ENCODE measurements around the gene AFDN. TPM values are rescaled to one million over a fixed set of nuclear protein-coding genes. Genes with fewer than 3 reads are reported as not detected.

Gene AFDN
- total RNA-seq, 3 donors from 2014 or later (not counting 1 experiment from before 2014, with no cell fraction given): 6.3 to 9.3 (median 7.9) TPM

GRCh38 chr6:167856999-167857660, 30.4 kb downstream of the AFDN start:
- ATAC-seq (no peak), DNase-seq (no peak)
- Mint-ChIP-seq H3K27ac (no peak overlapping the region), H3K4me3 (no peak overlapping the region), H3K9me3 (peaks cover 2 to 3% of the 10 kb centered on the region in 2 donors), H3K27me3 (ENCODE audit: low read depth in 2 of 2) (peaks cover 15 to 59% of the 10 kb centered on the region in 2 donors), H3K36me3 (no peaks in the 10 kb centered on the region), H3K4me1 (no peaks in the 10 kb centered on the region)
- WGBS (ENCODE audit: insufficient coverage): 87% methylated on average over 5 of the region's 5 CpGs
- Histone ChIP-seq H3K9me3 (ENCODE audit: control insufficient read depth, insufficient read depth, low read length) (no peaks in the 10 kb centered on the region), H3K4me1 (ENCODE audit: control insufficient read depth, insufficient read depth, low read length) (no peaks in the 10 kb centered on the region), H3K4me3 (ENCODE audit: low read length) (no peak overlapping the region), H3K36me3 (ENCODE audit: control insufficient read depth, insufficient read depth, low read length) (no peaks in the 10 kb centered on the region), H3K27ac (ENCODE audit: low read length) (no peak overlapping the region), H3K27me3 (ENCODE audit: control insufficient read depth, insufficient read depth, low read length) (peaks cover 3% of the 10 kb centered on the region)
- intact Hi-C loops (cut with micrococcal nuclease): no loop called here
- TF ChIP-seq, protein P1, sequence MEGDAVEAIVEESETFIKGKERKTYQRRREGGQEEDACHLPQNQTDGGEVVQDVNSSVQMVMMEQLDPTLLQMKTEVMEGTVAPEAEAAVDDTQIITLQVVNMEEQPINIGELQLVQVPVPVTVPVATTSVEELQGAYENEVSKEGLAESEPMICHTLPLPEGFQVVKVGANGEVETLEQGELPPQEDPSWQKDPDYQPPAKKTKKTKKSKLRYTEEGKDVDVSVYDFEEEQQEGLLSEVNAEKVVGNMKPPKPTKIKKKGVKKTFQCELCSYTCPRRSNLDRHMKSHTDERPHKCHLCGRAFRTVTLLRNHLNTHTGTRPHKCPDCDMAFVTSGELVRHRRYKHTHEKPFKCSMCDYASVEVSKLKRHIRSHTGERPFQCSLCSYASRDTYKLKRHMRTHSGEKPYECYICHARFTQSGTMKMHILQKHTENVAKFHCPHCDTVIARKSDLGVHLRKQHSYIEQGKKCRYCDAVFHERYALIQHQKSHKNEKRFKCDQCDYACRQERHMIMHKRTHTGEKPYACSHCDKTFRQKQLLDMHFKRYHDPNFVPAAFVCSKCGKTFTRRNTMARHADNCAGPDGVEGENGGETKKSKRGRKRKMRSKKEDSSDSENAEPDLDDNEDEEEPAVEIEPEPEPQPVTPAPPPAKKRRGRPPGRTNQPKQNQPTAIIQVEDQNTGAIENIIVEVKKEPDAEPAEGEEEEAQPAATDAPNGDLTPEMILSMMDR (IDR thresholded peaks at IDR 0.05): no peak

- Mint-ChIP-seq H3K4me1 (no peaks in the 10 kb centered on the region), H3K9me3 (peaks cover 2 to 3% of the 10 kb centered on the region in 2 donors), H3K4me3 (no peak overlapping the region), H3K36me3 (no peaks in the 10 kb centered on the region), H3K27ac (no peak overlapping the region), H3K27me3 (ENCODE audit: low read depth in 2 of 2) (peaks cover 12 to 49% of the 10 kb centered on the region in 2 donors)
- Histone ChIP-seq H3K27ac (ENCODE audit: low read length) (no peak overlapping the region), H3K36me3 (ENCODE audit: control insufficient read depth, insufficient read depth, low read length) (no peaks in the 10 kb centered on the region), H3K9me3 (ENCODE audit: control insufficient read depth, insufficient read depth, low read length) (no peaks in the 10 kb centered on the region), H3K27me3 (ENCODE audit: control insufficient read depth, insufficient read depth, low read length) (peaks cover 3% of the 10 kb centered on the region), H3K4me1 (ENCODE audit: control insufficient read depth, insufficient read depth, low read length) (no peaks in the 10 kb centered on the region), H3K4me3 (ENCODE audit: low read length) (no peak overlapping the region)
- intact Hi-C loops (cut with micrococcal nuclease): no loop called here
- TF ChIP-seq, protein P1 (IDR thresholded peaks at IDR 0.05): no peak
- WGBS (ENCODE audit: insufficient coverage): 88% methylated on average over 1 of the region's 1 CpG
- ATAC-seq: no peak
- no peak for DNase-seq
Measured at GRCh38 chr6:167858086-167858591, 31.4 kb downstream of the AFDN start.

DNA sequence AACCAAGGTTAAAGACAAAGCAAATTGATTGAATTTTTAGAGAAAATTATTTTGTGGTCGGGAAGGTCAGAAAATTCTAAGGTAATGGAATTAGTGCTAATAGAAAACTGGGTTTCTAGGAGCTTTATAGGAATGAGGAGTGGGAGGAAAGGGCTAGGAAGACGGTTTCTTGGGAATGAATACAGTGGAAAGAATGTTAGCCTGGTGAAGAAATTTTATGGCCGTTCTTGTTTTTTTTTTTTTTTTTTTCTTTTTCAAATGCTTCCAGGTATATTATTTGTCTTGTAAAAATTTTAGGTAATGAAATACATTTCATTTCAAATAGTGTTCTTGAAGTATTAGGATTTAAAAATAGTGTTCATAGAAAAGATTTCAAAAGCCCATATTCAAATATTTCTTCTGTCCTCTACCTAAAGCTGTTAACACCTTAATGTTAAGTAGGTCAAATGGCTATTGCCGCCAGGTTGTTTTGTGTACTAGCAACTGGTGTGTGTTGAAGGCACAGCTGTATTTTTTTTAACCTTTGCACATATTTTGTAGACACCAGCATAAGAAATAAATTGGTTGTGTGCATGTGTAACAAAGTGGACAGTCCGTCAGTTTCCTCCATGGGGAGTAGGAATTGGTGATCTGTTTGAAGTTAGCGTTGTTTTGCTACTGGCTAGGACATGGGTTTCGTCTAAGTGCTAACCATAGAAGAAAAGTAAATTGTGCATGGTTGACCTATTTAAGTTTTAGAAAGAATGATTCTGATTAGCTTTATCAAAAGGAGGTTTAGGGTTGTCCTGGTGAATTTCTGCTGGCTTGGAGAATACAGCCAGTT, 32.3 kb downstream of the AFDN start:
- H3K36me3 ChIP-seq (ENCODE audit: control insufficient read depth, insufficient read depth, low read length): no peaks in the 10 kb centered on the region
- H3K27ac Mint-ChIP-seq: no peak overlapping the region
- DNase-seq (no peak), ATAC-seq (no peak)
- intact Hi-C loops (cut with micrococcal nuclease): no loop called here
- H3K27me3 Mint-ChIP-seq (ENCODE audit: low read depth in 2 of 2): peaks cover 8 to 41% of the 10 kb centered on the region in 2 donors
- H3K36me3 Mint-ChIP-seq: no peaks in the 10 kb centered on the region
- TF ChIP-seq, protein P1 (IDR thresholded peaks at IDR 0.05): no peak
- no peak overlapping the region for H3K27ac ChIP-seq (ENCODE audit: low read length)
- 92% methylated on average over 6 of the region's 7 CpGs for WGBS (ENCODE audit: insufficient coverage)
- H3K4me3 ChIP-seq (ENCODE audit: low read length): no peak overlapping the region
- no peak overlapping the region for H3K4me3 Mint-ChIP-seq
- peaks cover 3% of the 10 kb centered on the region for H3K27me3 ChIP-seq (ENCODE audit: control insufficient read depth, insufficient read depth, low read length)
- peaks cover 2 to 3% of the 10 kb centered on the region in 2 donors for H3K9me3 Mint-ChIP-seq
- H3K4me1 Mint-ChIP-seq: no peaks in the 10 kb centered on the region
- no peaks in the 10 kb centered on the region for H3K9me3 ChIP-seq (ENCODE audit: control insufficient read depth, insufficient read depth, low read length)
- H3K4me1 ChIP-seq (ENCODE audit: control insufficient read depth, insufficient read depth, low read length): no peaks in the 10 kb centered on the region

All from natural killer cell (primary cell).